ENCODE results near the gene CNTRL.

- TF ChIP-seq CTCF (IDR thresholded peaks at IDR 0.05; ENCODE audit: poor library complexity, severe bottlenecking), result no peak
- no peak for TF ChIP-seq RAD21 (conservative IDR thresholded peaks at IDR 0.05)
- no peak for TF ChIP-seq SMC3 (conservative IDR thresholded peaks at IDR 0.05; ENCODE audit: poor library complexity)
- TF ChIP-seq EZH2 (IDR thresholded peaks at IDR 0.05; ENCODE audit: borderline replicate concordance, insufficient read depth, low read length, poor library complexity, severe bottlenecking), result no peak
- TF ChIP-seq EP300 (conservative IDR thresholded peaks at IDR 0.05; ENCODE audit: poor library complexity, severe bottlenecking), result no peak
Observed at GRCh38 chr9:121150188-121150587, 75.4 kb downstream of the CNTRL start.

All from neural cell (in vitro differentiated cells).